Measurements from ENCODE around the gene KIF1C.

GRCh38 chr17:4994081-4994595 is 3.6 kb upstream of the KIF1C start:
- TF ChIP-seq, protein P1, sequence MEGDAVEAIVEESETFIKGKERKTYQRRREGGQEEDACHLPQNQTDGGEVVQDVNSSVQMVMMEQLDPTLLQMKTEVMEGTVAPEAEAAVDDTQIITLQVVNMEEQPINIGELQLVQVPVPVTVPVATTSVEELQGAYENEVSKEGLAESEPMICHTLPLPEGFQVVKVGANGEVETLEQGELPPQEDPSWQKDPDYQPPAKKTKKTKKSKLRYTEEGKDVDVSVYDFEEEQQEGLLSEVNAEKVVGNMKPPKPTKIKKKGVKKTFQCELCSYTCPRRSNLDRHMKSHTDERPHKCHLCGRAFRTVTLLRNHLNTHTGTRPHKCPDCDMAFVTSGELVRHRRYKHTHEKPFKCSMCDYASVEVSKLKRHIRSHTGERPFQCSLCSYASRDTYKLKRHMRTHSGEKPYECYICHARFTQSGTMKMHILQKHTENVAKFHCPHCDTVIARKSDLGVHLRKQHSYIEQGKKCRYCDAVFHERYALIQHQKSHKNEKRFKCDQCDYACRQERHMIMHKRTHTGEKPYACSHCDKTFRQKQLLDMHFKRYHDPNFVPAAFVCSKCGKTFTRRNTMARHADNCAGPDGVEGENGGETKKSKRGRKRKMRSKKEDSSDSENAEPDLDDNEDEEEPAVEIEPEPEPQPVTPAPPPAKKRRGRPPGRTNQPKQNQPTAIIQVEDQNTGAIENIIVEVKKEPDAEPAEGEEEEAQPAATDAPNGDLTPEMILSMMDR (IDR thresholded peaks at IDR 0.05): no peak
- TF ChIP-seq POLR2A (IDR thresholded peaks at IDR 0.05; ENCODE audit: low read depth): no peak
